Measurements from ENCODE around the gene ANP32A. TPM values are rescaled to one million over a fixed set of nuclear protein-coding genes. Genes with fewer than 3 reads are reported as not detected.

ANP32A gene
- total and polyA plus RNA-seq, 9 of the 15 experiments (the other 6 are each of a cell fraction or from before 2014, with no cell fraction given) = 13.2 to 656 (median 210) TPM

- intact Hi-C loops (cut with micrococcal nuclease) (no loop called here), in situ Hi-C loops (cut with MboI) (no loop called here)
- Histone ChIP-seq H3K4me3 (no peak overlapping the region), H3K27ac (ENCODE audit: extremely low read depth, low read depth, low read length) (no peak overlapping the region), H3K4me1 (replicated peaks in 1 of 2; ENCODE audit: control insufficient read depth in 2 of 2, insufficient read depth in 2 of 2, low read length in 2 of 2) (peaks cover 15 to 41% of the 10 kb centered on the region in 2 experiments), H3K9ac (ENCODE audit: insufficient read depth in 1 of 2, low read depth in 2 of 2, low read length in 2 of 2) (no peak overlapping the region), H3K4me2 (ENCODE audit: insufficient read depth, low read length) (no peak overlapping the region), H3K27me3 (ENCODE audit: control insufficient read depth in 2 of 2, insufficient read depth in 2 of 2, low read length in 2 of 2) (no peaks in the 10 kb centered on the region), H4K20me1 (replicated peaks; ENCODE audit: control insufficient read depth, insufficient read depth, low read length) (peaks cover 73% of the 10 kb centered on the region), H3K9me3 (replicated peaks; ENCODE audit: control insufficient read depth, insufficient read depth, low read depth, low read length) (no peaks in the 10 kb centered on the region), H3K9me1 (ENCODE audit: control insufficient read depth, insufficient read depth, low read length) (peaks cover 18% of the 10 kb centered on the region), H3K36me3 (ENCODE audit: control insufficient read depth, insufficient read depth, low read length) (peaks cover 54% of the 10 kb centered on the region; the same call in 2 of the 3 replicates), H3K79me2 (ENCODE audit: control insufficient read depth, insufficient read depth, low read length) (peaks cover 100% of the 10 kb centered on the region), H2AFZ (ENCODE audit: low read depth, low read length) (no peak overlapping the region)
- ATAC-seq (no peak), FAIRE-seq (no peak), DNase-seq (ENCODE audit: extremely low read depth in 1 of 4, low spot score in 3 of 4) (no peak)
- WGBS (ENCODE audit: insufficient coverage, low coverage, missing lambda C conversion rate) = 57% methylated on average over 4 of the region's 4 CpGs
- POLR2A ChIA-PET = interaction anchor here (1.1 kb wide), 1 partner anchor 106 kb away, joined by 3 read pairs; no protein-coding TSS in a partner anchor
- TF ChIP-seq MEIS2 (IDR thresholded peaks at IDR 0.05; ENCODE audit: partially characterized antibody) (peak; percentile 16), SLC30A9 (CRISPR knock-in tag; IDR thresholded peaks at IDR 0.05) (no peak)
- CTCF ChIA-PET (ENCODE audit: low intra/inter-chr PET ratio) = no interaction called here
- BruUV-seq (replicated peaks) = no TSS peak
Measured at GRCh38 chr15:68812597-68813431, 7.9 kb downstream of the ANP32A start.

GRCh38 chr15:68812069-68812468 is 8.6 kb downstream of the ANP32A start:
- Histone ChIP-seq H3K4me1 (replicated peaks in 1 of 2; ENCODE audit: control insufficient read depth in 2 of 2, insufficient read depth in 2 of 2, low read length in 2 of 2) (peaks cover 19 to 41% of the 10 kb centered on the region in 2 experiments), H3K9me1 (ENCODE audit: control insufficient read depth, insufficient read depth, low read length) (peaks cover 23% of the 10 kb centered on the region), H4K20me1 (replicated peaks; ENCODE audit: control insufficient read depth, insufficient read depth, low read length) (peaks cover 79% of the 10 kb centered on the region), H3K9ac (ENCODE audit: insufficient read depth in 1 of 2, low read depth in 2 of 2, low read length in 2 of 2) (0 out of 4 replicates have a peak overlapping the region, but pooled peaks of 1 of the 2 experiments have one; percentile 53), H2AFZ (ENCODE audit: low read depth, low read length) (no peak overlapping the region), H3K79me2 (ENCODE audit: control insufficient read depth, insufficient read depth, low read length) (peaks cover 100% of the 10 kb centered on the region), H3K36me3 (ENCODE audit: control insufficient read depth, insufficient read depth, low read length) (peaks cover 59% of the 10 kb centered on the region; the same call in 2 of the 3 replicates), H3K27me3 (ENCODE audit: control insufficient read depth in 2 of 2, insufficient read depth in 2 of 2, low read length in 2 of 2) (no peaks in the 10 kb centered on the region), H3K9me3 (replicated peaks; ENCODE audit: control insufficient read depth, insufficient read depth, low read depth, low read length) (no peaks in the 10 kb centered on the region), H3K4me2 (ENCODE audit: insufficient read depth, low read length) (no peak overlapping the region), H3K4me3 (no peak overlapping the region), H3K27ac (ENCODE audit: extremely low read depth, low read depth, low read length) (no peak overlapping the region)
- POLR2A ChIA-PET = no interaction called here
- no peak for FAIRE-seq
- intact Hi-C loops (cut with micrococcal nuclease) (no loop called here), in situ Hi-C loops (cut with MboI) (no loop called here)
- CTCF ChIA-PET (ENCODE audit: low intra/inter-chr PET ratio) = no interaction called here
- BruUV-seq (replicated peaks) = no TSS peak
- 91% methylated on average over 8 of the region's 8 CpGs for WGBS (ENCODE audit: insufficient coverage, low coverage, missing lambda C conversion rate)
- no peak for DNase-seq (ENCODE audit: extremely low read depth in 1 of 4, low spot score in 3 of 4)
- no peak for ATAC-seq
- no peak for TF ChIP-seq CBX5 (IDR thresholded peaks at IDR 0.05; ENCODE audit: borderline replicate concordance, low read depth)
- no peak for TF ChIP-seq ZNF655 (CRISPR knock-in tag; IDR thresholded peaks at IDR 0.05)
- no peak for TF ChIP-seq SPI1 (IDR thresholded peaks at IDR 0.05; ENCODE audit: borderline replicate concordance, low read depth, low read length)
- TF ChIP-seq ZNF408 (CRISPR knock-in tag; IDR thresholded peaks at IDR 0.05; ENCODE audit: low read depth) = no peak
- no peak for TF ChIP-seq POU5F1 (IDR thresholded peaks at IDR 0.05; ENCODE audit: borderline replicate concordance, low read depth, low read length, partially characterized antibody)
- no peak for TF ChIP-seq POLR2AphosphoS2 (IDR thresholded peaks at IDR 0.05; ENCODE audit: low read length)
- no peak for TF ChIP-seq NR2C2 (CRISPR knock-in tag; IDR thresholded peaks at IDR 0.05)
- no peak for TF ChIP-seq NR2C2 (tag; IDR thresholded peaks at IDR 0.05)
- no peak for TF ChIP-seq NELFE (IDR thresholded peaks at IDR 0.05; ENCODE audit: insufficient read depth, insufficient read length)

Measured in K562 (cell line).